ENCODE data around the gene WASHC1.
"Not testable (repeated sequence)": the region's sequence is repeated elsewhere in the genome, so short reads cannot be mapped to it uniquely, and the experiment has no call there.

WASHC1 gene

DNA sequence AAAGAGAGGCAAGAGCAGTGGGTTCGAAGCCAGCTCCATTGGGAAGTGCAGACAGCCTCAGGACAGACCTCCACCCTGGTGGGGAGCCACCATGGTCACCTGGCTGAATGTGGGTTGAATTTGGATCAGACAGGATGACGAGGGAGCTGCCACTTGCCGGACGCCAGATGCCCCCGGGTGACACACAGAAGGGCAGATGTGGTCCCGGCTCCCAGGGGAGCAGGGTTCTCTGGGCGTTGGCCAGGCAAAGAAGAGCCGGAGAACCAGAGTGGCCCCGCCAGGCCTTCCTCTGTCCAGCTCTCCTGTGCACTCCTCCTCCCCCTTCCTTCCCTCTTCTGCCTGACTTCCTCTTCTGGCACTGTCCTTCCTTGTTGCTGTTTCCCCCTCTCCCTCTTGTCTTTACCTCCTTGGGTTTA lies 12.0 kb upstream of the WASHC1 start:
- H4K20me1 ChIP-seq (ENCODE audit: insufficient read depth, low read length); H3K27me3 ChIP-seq (ENCODE audit: insufficient read depth, low read length, poor library complexity); DNase-seq; H2AFZ ChIP-seq (ENCODE audit: low read depth, low read length); H3K36me3 ChIP-seq (ENCODE audit: insufficient read depth, low read length); ATAC-seq (ENCODE audit: insufficient read depth, low read depth); H3K9me3 ChIP-seq (ENCODE audit: insufficient read depth, low read length, severe bottlenecking); H3K9ac ChIP-seq (ENCODE audit: low read depth, low read length); H3K79me2 ChIP-seq (ENCODE audit: insufficient read depth, low read length); H3K4me3 ChIP-seq (ENCODE audit: low read depth in 1 of 2, low read length in 2 of 2); H3K4me1 ChIP-seq (ENCODE audit: insufficient read depth, low read length); H3K27ac ChIP-seq (ENCODE audit: low read length); H3K4me2 ChIP-seq (ENCODE audit: insufficient read depth, low read length): not testable (repeated sequence)

DNA sequence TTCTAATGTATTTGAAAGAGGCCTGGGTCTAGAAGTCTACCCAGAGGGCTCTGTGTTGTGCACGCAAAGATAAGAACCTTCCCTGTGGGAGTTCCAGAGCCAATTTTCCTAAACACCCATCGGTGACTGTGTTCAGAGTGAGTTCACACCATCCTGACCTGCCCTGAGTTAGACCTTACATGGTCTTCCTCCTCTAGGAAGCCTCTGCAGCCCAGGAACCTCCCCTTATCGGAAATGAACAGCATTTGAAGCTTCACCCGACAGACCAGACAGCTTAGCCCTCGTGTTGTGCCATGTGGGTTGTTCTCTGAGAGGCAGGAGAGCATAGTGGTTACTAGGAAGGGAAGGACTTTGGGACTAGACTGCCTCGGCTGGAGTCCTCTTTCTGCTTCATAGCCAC lies 3.1 kb upstream of the WASHC1 start:
- H4K20me1 ChIP-seq (ENCODE audit: insufficient read depth, low read length); H3K9me3 ChIP-seq (ENCODE audit: insufficient read depth, low read length, severe bottlenecking); H3K36me3 ChIP-seq (ENCODE audit: insufficient read depth, low read length); H2AFZ ChIP-seq (ENCODE audit: low read depth, low read length); H3K4me3 ChIP-seq (ENCODE audit: low read depth in 1 of 2, low read length in 2 of 2); H3K9ac ChIP-seq (ENCODE audit: low read depth, low read length); H3K27ac ChIP-seq (ENCODE audit: low read length); H3K4me1 ChIP-seq (ENCODE audit: insufficient read depth, low read length); DNase-seq; H3K27me3 ChIP-seq (ENCODE audit: insufficient read depth, low read length, poor library complexity); H3K79me2 ChIP-seq (ENCODE audit: insufficient read depth, low read length); H3K4me2 ChIP-seq (ENCODE audit: insufficient read depth, low read length); ATAC-seq (ENCODE audit: insufficient read depth, low read depth): not testable (repeated sequence)

DNA sequence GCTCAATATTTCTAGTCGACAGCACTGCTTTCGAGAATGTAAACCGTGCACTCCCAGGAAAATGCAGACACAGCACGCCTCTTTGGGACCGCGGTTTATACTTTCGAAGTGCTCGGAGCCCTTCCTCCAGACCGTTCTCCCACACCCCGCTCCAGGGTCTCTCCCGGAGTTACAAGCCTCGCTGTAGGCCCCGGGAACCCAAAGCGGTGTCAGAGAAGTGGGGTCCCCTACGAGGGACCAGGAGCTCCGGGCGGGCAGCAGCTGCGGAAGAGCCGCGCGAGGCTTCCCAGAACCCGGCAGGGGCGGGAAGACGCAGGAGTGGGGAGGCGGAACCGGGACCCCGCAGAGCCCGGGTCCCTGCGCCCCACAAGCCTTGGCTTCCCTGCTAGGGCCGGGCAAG lies 481 bp downstream of the WASHC1 start:
- not testable (repeated sequence) for H3K27ac ChIP-seq (ENCODE audit: low read length); ATAC-seq (ENCODE audit: insufficient read depth, low read depth); H2AFZ ChIP-seq (ENCODE audit: low read depth, low read length); H3K27me3 ChIP-seq (ENCODE audit: insufficient read depth, low read length, poor library complexity); H3K9me3 ChIP-seq (ENCODE audit: insufficient read depth, low read length, severe bottlenecking); H4K20me1 ChIP-seq (ENCODE audit: insufficient read depth, low read length); H3K79me2 ChIP-seq (ENCODE audit: insufficient read depth, low read length); H3K36me3 ChIP-seq (ENCODE audit: insufficient read depth, low read length); H3K4me2 ChIP-seq (ENCODE audit: insufficient read depth, low read length); DNase-seq; H3K4me1 ChIP-seq (ENCODE audit: insufficient read depth, low read length)
- Histone ChIP-seq H3K4me3 (ENCODE audit: low read depth in 1 of 2, low read length in 2 of 2) (peak overlapping the region in 1 of 2 experiments; percentile 54; a peak in 2 of 4 replicates), H3K9ac (ENCODE audit: low read depth, low read length) (peak overlapping the region; percentile 39; the same call in 1 of the 2 replicates)

DNA sequence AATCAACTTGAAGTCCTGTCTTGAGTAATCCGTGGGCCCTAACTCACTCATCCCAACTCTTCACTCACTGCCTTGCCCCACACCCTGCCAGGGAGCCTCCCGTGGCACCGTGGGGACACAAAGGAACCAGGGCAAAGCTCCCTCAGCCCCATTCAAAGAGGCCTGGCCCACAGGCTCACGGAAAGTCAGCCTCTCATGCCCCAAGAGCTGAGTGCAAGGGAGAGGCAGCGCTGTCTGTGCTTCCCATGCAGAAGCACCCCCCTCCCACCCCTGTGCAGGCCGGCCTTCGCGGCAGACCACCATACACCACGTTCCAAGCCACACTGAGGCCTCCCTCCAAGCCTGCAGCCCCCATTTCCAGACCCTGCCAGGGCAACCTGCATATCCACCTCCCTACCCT lies 7.6 kb downstream of the WASHC1 start:
- H3K79me2 ChIP-seq (ENCODE audit: insufficient read depth, low read length); H3K4me3 ChIP-seq (ENCODE audit: low read depth in 1 of 2, low read length in 2 of 2); DNase-seq; ATAC-seq (ENCODE audit: insufficient read depth, low read depth); H3K27ac ChIP-seq (ENCODE audit: low read length); H2AFZ ChIP-seq (ENCODE audit: low read depth, low read length); H4K20me1 ChIP-seq (ENCODE audit: insufficient read depth, low read length); H3K36me3 ChIP-seq (ENCODE audit: insufficient read depth, low read length); H3K9ac ChIP-seq (ENCODE audit: low read depth, low read length); H3K27me3 ChIP-seq (ENCODE audit: insufficient read depth, low read length, poor library complexity); H3K4me2 ChIP-seq (ENCODE audit: insufficient read depth, low read length); H3K9me3 ChIP-seq (ENCODE audit: insufficient read depth, low read length, severe bottlenecking); H3K4me1 ChIP-seq (ENCODE audit: insufficient read depth, low read length): not testable (repeated sequence)

DNA sequence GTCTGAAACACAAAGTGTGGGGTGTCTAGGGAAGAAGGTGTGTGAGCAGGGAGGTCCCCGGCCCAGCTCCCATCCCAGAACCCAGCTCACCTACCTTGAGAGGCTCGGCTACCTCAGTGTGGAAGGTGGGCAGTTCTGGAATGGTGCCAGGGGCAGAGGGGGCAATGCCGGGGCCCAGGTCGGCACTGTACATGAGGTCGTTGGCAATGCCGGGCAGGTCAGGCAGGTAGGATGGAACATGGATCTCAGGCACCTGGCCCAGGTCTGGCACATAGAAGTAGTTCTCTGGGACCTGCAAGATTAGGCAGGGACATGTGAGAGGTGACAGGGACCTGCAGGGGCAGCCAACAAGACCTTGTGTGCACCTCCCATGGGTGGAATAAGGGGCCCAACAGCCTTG lies 12.4 kb downstream of the WASHC1 start:
- H3K4me2 ChIP-seq (ENCODE audit: insufficient read depth, low read length); DNase-seq; H3K9ac ChIP-seq (ENCODE audit: low read depth, low read length); H3K4me1 ChIP-seq (ENCODE audit: insufficient read depth, low read length); ATAC-seq (ENCODE audit: insufficient read depth, low read depth); H3K79me2 ChIP-seq (ENCODE audit: insufficient read depth, low read length); H3K27ac ChIP-seq (ENCODE audit: low read length); H4K20me1 ChIP-seq (ENCODE audit: insufficient read depth, low read length); H3K9me3 ChIP-seq (ENCODE audit: insufficient read depth, low read length, severe bottlenecking); H3K4me3 ChIP-seq (ENCODE audit: low read depth in 1 of 2, low read length in 2 of 2); H3K36me3 ChIP-seq (ENCODE audit: insufficient read depth, low read length); H2AFZ ChIP-seq (ENCODE audit: low read depth, low read length); H3K27me3 ChIP-seq (ENCODE audit: insufficient read depth, low read length, poor library complexity): not testable (repeated sequence)

DNA sequence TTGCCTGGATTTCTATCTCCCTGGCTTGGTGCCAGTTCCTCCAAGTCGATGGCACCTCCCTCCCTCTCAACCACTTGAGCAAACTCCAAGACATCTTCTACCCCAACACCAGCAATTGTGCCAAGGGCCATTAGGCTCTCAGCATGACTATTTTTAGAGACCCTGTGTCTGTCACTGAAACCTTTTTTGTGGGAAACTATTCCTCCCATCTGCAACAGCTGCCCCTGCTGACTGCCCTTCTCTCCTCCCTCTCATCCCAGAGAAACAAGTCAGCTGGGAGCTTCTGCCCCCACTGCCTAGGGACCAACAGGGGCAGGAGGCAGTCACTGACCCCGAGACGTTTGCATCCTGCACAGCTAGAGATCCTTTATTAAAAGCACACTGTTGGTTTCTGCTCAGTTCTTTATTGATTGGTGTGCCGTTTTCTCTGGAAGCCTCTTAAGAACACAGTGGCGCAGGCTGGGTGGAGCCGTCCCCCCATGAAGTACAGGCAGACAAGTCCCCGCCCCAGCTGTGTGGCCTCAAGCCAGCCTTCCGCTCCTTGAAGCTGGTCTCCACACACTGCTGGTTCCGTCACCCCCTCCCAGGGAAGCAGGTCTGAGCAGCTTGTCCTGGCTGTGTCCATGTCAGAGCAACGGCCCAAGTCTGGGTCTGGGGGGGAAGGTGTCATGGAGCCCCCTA lies 15.0 kb downstream of the WASHC1 start:
- not testable (repeated sequence) for H3K27me3 ChIP-seq (ENCODE audit: insufficient read depth, low read length, poor library complexity); H3K4me3 ChIP-seq (ENCODE audit: low read depth in 1 of 2, low read length in 2 of 2); H3K27ac ChIP-seq (ENCODE audit: low read length); H3K4me1 ChIP-seq (ENCODE audit: insufficient read depth, low read length); DNase-seq; H3K36me3 ChIP-seq (ENCODE audit: insufficient read depth, low read length); H3K9ac ChIP-seq (ENCODE audit: low read depth, low read length); H3K4me2 ChIP-seq (ENCODE audit: insufficient read depth, low read length); H4K20me1 ChIP-seq (ENCODE audit: insufficient read depth, low read length); H3K79me2 ChIP-seq (ENCODE audit: insufficient read depth, low read length); H2AFZ ChIP-seq (ENCODE audit: low read depth, low read length); ATAC-seq (ENCODE audit: insufficient read depth, low read depth); H3K9me3 ChIP-seq (ENCODE audit: insufficient read depth, low read length, severe bottlenecking)

Data from DND-41 (cell line).